Ramos (cell line): ENCODE data around the gene SCAF11.

Source experiments
- in situ Hi-C: fragments of 300-500 bp; cut with MboI; formaldehyde crosslinking; loops from one replicate; pipeline ENCODE4 v1.14.3; 2022; ENCODE audit warnings: low sequenced_read_pairs; ENCODE audit not compliant: unreplicated experiment

SCAF11 gene

GRCh38 chr12:45981075-45981837, 9.1 kb downstream of the SCAF11 start:
- in situ Hi-C loops, result no loop called here

DNA sequence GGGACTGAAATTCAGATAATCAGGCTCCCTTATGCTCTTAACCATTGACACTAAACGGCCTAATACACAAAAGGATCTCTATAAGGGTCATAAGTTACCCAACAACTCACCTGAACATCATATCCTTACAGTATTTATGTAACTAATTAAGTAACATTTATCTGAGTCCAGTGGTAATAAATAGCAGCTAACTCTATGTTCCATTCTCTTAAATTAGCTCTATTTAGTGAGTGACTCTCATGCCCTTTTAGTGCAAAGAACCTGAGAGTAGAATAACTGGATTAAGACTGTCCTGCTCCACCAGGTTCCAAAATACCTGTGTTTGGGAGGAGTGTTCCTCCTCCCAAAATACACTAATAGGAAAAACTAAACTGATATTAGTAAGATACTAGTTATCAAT, 9.8 kb downstream of the SCAF11 start:
- in situ Hi-C loops, result no loop called here

- in situ Hi-C loops, result no loop called here
Observed at GRCh38 chr12:45978108-45978507, 12.3 kb downstream of the SCAF11 start.

DNA sequence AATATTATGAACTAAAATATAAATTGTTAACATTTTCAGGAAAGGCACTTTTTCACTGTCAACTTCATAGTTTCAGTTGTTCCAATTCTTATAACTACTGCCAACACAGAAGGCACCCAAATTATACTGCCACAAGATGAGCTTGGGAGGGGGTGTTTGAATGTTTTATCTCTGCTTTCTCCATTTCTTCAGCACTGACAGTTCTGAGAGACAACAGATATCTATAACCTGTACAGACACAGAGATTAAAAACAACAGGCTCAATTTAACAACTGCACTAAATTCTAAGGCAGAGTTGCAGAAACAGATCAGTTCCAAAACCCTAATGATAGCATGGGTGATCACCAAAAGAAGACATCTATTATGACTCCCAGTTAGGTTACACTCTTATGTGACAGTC, 12.8 kb downstream of the SCAF11 start:
- in situ Hi-C loops, result no loop called here

- in situ Hi-C loops, result no loop called here
Observed at GRCh38 chr12:45975506-45975905, 14.9 kb downstream of the SCAF11 start.

DNA sequence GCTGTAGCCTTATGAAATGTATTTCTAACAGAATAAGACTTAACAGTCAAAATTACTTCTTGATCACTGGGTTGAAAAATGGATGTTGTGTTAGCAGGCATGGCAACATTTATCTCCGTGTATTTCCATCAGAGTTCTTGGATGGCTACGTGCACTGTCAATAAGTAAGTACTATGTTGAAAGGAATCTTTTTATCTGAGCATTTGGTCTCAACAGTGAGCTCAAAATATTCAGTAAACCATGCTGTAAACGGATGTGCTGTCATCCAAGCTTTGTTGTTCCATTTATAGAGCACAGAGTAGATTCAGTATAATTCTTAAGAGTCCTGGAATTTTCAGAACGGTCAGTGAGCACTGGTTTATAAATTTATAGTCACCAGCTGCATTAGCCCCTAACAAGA, 15.5 kb downstream of the SCAF11 start:
- in situ Hi-C loops, result no loop called here

DNA sequence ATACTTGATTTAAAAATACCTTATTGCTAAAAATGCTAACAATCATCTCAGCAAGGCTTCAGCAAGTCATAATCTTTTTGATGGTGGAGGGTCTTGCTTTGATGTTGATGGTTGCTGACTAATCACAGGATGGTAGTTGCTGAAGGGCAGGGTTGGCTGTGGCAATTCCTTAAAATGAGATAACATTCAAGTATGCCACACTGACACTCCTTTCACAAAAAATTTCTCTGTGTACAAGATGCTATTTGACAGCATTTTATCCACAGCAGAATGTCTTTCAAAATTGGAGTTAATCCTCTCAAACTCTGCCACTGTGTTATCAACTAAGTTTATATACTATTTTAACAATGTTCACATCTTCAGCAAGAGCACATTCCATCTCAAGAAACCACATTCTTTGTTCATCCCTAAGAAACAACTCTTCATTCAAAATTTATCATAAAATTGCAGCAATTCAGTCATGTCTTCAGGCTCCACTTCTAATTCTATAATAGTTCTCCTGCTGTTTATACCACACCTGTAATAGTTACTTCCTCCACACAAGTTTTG, 16.1 kb downstream of the SCAF11 start:
- in situ Hi-C loops, result no loop called here

DNA sequence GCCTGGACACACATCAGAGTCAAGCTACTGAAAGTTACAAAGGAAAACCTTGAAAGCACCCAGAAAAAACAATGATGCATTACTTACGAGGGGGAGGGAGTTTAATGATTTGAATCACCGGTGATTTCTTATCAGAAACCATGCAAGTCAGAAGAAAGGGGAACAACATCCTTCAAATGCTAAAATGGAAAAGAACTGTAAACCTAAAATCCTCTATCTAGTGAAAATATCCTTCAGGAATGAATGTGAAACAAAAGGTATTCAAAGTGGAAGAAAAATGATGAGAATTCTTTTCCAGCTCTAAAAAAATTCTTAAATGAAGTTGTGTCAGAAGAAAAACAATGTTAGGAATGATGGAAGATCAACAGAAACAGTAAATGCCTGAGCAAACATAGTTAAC, 16.8 kb downstream of the SCAF11 start:
- in situ Hi-C loops, result no loop called here

- in situ Hi-C loops, result no loop called here
Observed at GRCh38 chr12:45970391-45970790, 20.0 kb downstream of the SCAF11 start.

GRCh38 chr12:45969084-45969483, 21.3 kb downstream of the SCAF11 start:
- in situ Hi-C loops, result no loop called here

DNA sequence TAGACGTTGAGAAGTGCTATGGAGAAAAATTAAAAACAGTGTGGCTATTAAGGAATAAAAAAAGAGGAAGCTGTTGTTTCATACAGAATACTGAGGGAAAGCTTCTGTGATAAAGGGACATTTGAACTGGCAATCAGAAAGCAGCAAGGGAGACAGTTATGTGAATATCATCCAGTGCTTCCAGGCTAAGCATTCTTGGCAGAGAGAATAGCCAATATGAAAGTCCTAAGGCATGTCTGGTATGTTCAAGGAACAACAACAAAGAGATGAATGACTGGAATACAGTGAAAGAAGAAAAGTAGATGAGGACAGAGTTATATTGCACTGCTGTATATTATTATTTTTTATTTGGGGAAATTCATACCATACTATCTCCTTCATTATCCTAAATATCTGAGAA, 23.9 kb downstream of the SCAF11 start:
- in situ Hi-C loops, result no loop called here

DNA sequence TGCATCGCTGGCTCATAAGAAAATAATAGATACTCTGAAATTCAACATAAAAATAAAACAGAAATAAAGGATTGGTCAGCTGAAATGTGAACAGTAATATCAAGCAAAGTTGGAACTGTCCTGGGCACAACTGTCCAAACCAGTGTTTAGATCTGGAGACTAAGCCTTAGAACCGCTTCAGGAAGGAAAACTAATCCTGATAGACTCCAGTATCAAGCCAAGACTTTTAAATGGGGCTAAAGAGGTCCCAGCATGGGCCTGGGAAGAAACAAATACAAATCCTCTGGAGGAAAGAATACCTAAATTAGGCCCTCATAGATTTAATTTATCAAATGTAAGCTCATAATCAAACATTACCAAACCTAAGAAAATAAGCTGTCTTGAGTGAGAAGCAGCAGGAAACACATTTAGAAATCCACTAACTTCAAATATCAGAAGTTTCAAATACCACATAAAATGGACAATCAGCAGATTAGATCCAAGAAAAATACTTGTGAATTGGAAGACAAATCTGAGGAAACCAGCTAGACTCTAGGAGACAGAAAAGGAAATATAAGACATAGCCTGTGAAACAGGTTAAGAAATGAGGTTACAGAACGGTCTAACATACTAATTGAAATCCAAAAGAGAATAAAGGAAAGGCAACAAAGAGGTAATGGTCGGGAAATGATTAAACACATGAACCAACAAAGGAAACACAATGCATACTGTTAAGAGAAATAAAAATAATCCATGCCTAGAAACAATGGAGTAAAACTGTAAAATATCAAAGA, 27.6 kb downstream of the SCAF11 start:
- in situ Hi-C loops, result no loop called here

GRCh38 chr12:45959728-45960127, 30.6 kb downstream of the SCAF11 start:
- in situ Hi-C loops, result no loop called here

DNA sequence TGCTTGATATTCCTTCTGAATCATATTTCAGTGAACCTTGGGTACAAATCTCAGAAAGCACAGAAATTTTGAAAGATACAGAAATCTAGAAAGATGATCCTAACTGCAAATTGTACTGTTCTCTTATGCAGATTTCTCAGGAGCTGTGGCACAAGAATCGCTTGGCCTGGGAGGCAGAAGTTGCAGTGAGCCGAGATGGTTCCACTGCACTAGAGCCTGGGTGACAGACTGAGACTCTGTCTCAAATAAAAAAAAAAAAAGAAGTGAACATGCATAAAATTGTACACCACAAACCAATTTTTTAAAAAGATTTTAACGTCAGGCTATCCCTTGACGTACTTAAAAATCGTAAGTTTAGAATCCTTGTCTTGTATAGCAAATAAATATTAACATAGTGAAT, 31.3 kb downstream of the SCAF11 start:
- in situ Hi-C loops, result no loop called here

DNA sequence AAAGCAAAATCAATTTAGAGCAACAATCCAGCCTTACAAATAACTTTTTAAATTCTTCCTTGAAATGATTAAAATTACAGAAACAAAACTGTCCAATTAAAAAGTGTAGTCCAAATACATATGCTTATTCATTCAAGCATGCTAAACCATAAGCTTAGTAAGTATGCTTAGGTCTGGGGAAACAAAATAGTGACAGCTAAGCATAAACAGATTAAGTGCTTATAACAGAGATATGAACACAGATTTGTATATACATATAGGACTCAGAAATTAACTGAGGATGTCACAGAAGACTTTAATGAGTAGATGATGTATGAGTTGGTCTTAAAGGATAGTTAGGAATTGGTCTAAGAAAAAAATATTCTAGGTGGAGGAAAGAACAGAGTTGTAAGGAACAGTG, 41.8 kb downstream of the SCAF11 start:
- in situ Hi-C loops, result no loop called here

- in situ Hi-C loops, result no loop called here
Observed at GRCh38 chr12:45946435-45946834, 43.9 kb downstream of the SCAF11 start.

DNA sequence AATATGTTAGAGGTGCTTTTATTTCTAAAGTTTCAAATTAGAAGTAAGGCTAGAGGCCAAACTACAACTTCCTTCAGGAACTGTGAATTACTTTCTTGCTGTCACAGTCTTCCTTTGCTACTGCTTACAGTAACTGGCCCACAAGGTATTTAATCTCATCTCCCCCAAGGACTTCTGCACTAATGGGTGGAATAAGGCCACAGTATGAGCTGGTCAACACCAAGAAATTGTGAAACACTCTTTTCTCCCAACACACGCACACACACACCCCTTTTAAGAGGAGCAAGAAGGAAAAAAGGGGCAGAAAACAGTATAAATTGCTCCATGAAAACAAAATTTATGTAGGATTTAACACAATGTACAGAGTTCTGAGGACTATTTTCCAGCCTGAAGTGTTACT, 45.6 kb downstream of the SCAF11 start:
- in situ Hi-C loops, result no loop called here

GRCh38 chr12:45939759-45940158, 50.6 kb downstream of the SCAF11 start:
- in situ Hi-C loops, result no loop called here

- in situ Hi-C loops, result no loop called here
Observed at GRCh38 chr12:45938566-45938965, 51.8 kb downstream of the SCAF11 start.

GRCh38 chr12:45934956-45935355, 55.4 kb downstream of the SCAF11 start:
- in situ Hi-C loops, result no loop called here

DNA sequence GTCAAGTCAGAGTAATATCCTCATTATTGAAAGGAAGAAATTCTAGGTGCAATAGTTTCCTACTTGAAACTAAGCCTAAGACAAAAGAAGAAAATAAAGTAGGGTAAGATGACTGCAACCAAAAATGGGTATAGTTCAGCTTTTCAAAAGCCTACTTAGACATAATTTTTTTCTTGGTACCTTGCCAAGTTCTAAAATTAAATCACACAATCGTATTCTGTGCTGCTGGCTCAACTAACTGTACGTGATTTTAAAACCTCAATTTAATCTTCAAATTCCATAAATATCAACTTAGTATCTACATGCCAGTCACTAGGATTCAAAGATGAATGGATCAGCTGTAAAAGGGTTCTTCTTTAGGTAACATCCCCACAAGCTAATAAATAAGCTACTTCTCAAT, 56.9 kb downstream of the SCAF11 start:
- in situ Hi-C loops, result no loop called here

DNA sequence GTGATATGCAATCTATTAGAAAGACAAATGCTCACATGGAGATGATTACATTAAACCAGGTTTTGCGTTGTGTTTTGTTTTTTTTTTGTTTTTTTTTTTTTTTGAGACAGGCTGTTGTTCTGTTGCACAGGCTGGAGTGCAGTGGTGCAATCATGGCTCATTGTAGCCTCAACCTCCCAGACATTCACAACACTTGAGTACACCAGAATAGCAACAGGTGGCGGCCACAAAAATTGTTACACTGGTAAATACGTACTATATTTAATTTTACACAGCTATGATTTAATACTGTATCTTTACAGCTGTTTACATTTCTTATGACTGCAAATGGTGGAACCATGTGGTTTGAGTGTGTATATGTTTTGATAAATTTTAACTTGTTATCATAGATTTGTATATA, 60.0 kb downstream of the SCAF11 start:
- in situ Hi-C loops, result no loop called here
